GM12872 (cell line): ENCODE results near the gene KIF19.

ENCODE experiments used
- TF ChIP-seq, protein P1 (sequence below): IDR thresholded peaks from 3 replicates; pipeline ENCODE4 v1.5.1; 2011; ENCODE audit warnings: low read depth, mild to moderate bottlenecking, low read length, moderate library complexity; ENCODE audit not compliant: insufficient read depth

The KIF19 gene

DNA sequence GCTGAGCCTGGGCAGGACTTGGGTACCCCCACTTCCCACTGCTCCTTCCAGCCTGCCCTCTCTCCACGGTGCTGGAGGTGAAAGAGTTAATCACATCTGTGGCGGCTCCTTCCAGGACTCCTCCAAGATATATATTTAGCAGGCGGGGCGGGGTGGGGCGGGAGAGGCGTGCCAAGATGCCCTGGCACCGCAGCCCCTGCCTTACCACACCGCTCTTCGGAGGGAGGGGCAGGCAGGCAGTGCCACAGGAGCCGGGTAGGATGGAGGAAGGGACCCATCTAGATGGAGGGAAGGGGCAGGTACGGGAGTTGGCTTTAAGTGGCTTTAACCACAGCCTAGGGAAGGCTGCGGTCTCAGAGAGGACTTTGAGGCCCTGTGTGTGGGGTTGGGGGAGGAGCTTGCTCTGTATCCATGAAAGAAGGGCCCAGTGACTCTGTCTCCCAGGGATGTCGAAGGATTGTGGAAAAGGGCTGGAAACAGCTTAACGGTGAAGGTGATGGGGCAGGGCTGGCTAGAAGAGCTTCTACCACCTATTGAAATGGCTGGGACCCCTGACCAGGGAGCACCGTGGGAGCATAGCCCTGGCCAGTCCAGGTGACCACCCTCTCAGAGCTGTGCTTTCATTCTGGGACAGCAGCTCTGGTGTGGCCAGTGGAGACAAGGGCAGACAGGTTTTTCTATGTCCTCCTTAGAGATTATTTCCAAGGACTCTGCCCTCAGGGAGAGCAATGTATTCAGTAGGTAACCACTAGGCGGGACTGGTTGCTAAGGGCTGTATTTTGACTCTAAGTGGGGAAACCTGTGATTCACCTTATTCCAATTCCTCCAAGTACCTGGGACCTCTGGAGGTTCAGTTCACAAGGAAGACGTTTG, 54.3 kb downstream of the KIF19 start:
- TF ChIP-seq, protein P1, sequence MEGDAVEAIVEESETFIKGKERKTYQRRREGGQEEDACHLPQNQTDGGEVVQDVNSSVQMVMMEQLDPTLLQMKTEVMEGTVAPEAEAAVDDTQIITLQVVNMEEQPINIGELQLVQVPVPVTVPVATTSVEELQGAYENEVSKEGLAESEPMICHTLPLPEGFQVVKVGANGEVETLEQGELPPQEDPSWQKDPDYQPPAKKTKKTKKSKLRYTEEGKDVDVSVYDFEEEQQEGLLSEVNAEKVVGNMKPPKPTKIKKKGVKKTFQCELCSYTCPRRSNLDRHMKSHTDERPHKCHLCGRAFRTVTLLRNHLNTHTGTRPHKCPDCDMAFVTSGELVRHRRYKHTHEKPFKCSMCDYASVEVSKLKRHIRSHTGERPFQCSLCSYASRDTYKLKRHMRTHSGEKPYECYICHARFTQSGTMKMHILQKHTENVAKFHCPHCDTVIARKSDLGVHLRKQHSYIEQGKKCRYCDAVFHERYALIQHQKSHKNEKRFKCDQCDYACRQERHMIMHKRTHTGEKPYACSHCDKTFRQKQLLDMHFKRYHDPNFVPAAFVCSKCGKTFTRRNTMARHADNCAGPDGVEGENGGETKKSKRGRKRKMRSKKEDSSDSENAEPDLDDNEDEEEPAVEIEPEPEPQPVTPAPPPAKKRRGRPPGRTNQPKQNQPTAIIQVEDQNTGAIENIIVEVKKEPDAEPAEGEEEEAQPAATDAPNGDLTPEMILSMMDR = 0 out of 3 replicates have a peak, but pooled peaks have one; percentile 11

DNA sequence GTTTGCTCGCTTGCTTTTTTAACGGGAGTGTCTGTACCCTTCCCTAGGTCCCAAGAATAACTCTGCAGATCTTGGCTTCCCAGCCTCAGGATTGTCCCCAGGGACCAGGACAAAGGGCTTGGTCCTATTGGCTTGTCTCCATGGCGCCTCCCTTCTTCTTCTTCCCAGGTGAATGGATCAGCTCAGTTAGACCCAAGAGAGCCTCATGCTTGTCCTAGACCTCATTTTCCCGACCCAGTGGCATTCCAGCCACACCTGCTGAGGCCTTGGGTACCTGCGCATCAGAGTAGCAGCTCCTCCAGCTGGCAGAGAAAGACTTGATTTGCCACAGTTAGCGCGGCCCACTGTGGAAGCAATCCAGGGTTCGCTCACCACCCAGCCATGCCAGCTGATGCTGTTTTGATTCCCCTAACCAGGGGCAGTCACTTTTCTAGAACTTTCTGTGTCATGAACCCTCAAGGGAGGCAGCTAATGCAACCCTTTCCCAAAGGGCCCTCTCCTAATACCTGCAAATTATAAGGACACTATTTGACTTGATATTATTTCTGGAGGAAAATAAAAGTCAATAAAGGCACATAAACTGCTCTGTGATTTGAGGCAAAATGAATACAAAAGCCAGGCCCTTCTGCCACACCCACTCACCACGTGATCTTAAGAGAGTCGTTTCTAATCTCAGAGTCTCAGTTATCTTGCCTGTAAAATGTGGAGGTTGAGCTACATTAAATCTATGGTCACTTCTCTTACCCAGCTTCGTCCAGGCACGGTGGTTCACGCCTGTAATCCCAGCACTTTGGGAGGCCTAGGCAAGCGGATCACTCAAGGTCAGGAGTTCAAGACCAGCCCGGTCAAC, 55.2 kb downstream of the KIF19 start:
- TF ChIP-seq, protein P1 = no peak

DNA sequence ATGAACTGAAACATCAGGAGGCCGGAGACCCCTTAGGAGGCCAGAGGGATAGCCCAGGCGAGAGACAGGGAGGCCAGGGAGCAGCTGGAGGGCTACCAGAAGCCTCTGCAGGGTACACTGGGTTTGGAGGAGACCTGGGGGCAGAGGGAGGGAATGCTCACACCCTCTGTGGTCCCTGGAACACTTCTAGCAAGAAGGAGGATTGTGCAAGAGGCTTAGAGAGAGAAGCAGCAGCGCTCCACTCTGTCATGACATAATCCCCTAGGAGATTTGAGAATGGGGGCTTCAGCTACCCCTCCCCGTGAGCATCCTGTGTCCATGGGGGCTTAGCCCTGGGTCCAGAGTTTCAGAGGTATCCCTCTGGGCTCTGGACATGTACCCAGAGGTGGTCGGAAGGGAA, 57.1 kb downstream of the KIF19 start:
- TF ChIP-seq, protein P1 = no peak

GRCh38 chr17:74385201-74385600, 59.2 kb downstream of the KIF19 start:
- TF ChIP-seq, protein P1 = no peak

DNA sequence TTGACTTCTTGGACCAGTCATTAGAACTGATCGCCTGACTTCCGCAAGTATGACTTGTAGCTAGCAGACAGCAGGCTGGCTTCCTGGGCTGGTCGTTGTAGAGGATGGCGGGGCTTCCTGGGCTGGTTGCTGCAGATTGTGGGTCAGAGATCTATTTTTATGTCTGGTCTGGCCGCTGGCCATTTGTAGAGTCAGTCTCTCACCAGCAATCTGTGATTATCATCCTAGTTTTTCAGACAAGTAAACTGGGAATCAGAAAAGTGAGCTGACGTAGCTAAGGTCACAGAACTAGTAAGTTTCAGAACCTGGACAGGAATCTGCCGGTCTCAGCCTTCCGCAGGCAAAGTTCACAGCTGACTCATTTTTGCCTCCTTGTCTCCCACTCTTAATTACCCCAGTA, 60.4 kb downstream of the KIF19 start:
- TF ChIP-seq, protein P1 = no peak

GRCh38 chr17:74387365-74388218, 61.6 kb downstream of the KIF19 start:
- TF ChIP-seq, protein P1 = no peak
